Activated CD8-positive, alpha-beta memory T cell treated with anti-CD3 and anti-CD28 coated beads for 36 hours (primary cell): ENCODE measurements around the gene HSFX3. TPM values are rescaled to one million over a fixed set of nuclear protein-coding genes. Genes with fewer than 3 reads are reported as not detected.
"Not testable (repeated sequence)": the region's sequence is repeated elsewhere in the genome, so short reads cannot be mapped to it uniquely, and the experiment has no call there.

Experiments used
- CTCF ChIA-PET: fragments of 350-600 bp; sonication (Branson Sonifier 250); formaldehyde crosslinking; loops from one replicate; lab custom pipeline; 2021; ENCODE audit warnings: antibody characterized with exemption; lab: Charles Lee
- POLR2A ChIA-PET: fragments of 350-600 bp; sonication (Branson Sonifier 250); formaldehyde crosslinking; loops from one replicate; lab custom pipeline; 2021; ENCODE audit warnings: antibody characterized with exemption; lab: Charles Lee
- total RNA-seq, 2 experiments: library from RNA; stranded (reverse); gene quantifications; one replicate each; pipeline ENCODE4 v1.2.3, GENCODE V29; 2021

The HSFX3 gene
- total RNA-seq, 2 experiments from 2014 or later: not detected

GRCh38 chrX:149522916-149523315, 26.8 kb downstream of the HSFX3 start:
- CTCF ChIA-PET: interaction anchor here (1.6 kb wide), 1 partner anchor 8 kb away, joined by 5 read pairs; no protein-coding TSS in a partner anchor
- POLR2A ChIA-PET: no interaction called here

GRCh38 chrX:149521438-149521837, 28.3 kb downstream of the HSFX3 start:
- ChIA-PET POLR2A (no interaction called here), CTCF (interaction anchor here (1.5 kb wide), 1 partner anchor 16 kb away, joined by 5 read pairs; the partner anchor contains the start of gene IDS)

- POLR2A ChIA-PET: not testable (repeated sequence)
- CTCF ChIA-PET: interaction anchor here (1.5 kb wide), 1 partner anchor 15 kb away, joined by 5 read pairs; the partner anchor contains the start of gene IDS
Measured at GRCh38 chrX:149520636-149521277, 29.0 kb downstream of the HSFX3 start.

GRCh38 chrX:149518236-149518635, 31.5 kb downstream of the HSFX3 start:
- ChIA-PET POLR2A (interaction anchor here (1.0 kb wide), 1 partner anchor 13 kb away, joined by 4 read pairs; the partner anchor contains the start of gene IDS), CTCF (no interaction called here)

GRCh38 chrX:149517308-149517707, 32.4 kb downstream of the HSFX3 start:
- CTCF ChIA-PET: no interaction called here
- POLR2A ChIA-PET: no interaction called here

GRCh38 chrX:149516604-149517003, 33.1 kb downstream of the HSFX3 start:
- CTCF ChIA-PET: no interaction called here
- POLR2A ChIA-PET: no interaction called here

GRCh38 chrX:149515954-149516602, 33.6 kb downstream of the HSFX3 start:
- CTCF ChIA-PET: no interaction called here
- POLR2A ChIA-PET: no interaction called here

GRCh38 chrX:149513825-149514428, 35.8 kb downstream of the HSFX3 start:
- POLR2A ChIA-PET: no interaction called here
- CTCF ChIA-PET: interaction anchor here (1.4 kb wide), 1 partner anchor 10 kb away, joined by 3 read pairs; no protein-coding TSS in a partner anchor

- ChIA-PET POLR2A (interaction anchor here (2.4 kb wide), 1 partner anchor 28 kb away, joined by 8 read pairs; the partner anchor contains the start of gene EOLA1), CTCF (interaction anchor here (1.3 to 1.9 kb wide), 4 partner anchors 8 to 27 kb away, joined by 3 to 7 read pairs (median 4); no protein-coding TSS in a partner anchor)
Measured at GRCh38 chrX:149512225-149512885, 37.4 kb downstream of the HSFX3 start.

GRCh38 chrX:149511081-149511480, 38.6 kb downstream of the HSFX3 start:
- CTCF ChIA-PET: interaction anchor here (1.9 kb wide), 1 partner anchor 28 kb away, joined by 7 read pairs; no protein-coding TSS in a partner anchor
- POLR2A ChIA-PET: interaction anchor here (2.4 kb wide), 1 partner anchor 30 kb away, joined by 8 read pairs; the partner anchor contains the start of gene EOLA1

GRCh38 chrX:149510386-149510785, 39.3 kb downstream of the HSFX3 start:
- CTCF ChIA-PET: no interaction called here
- POLR2A ChIA-PET: no interaction called here

GRCh38 chrX:149508467-149508866, 41.3 kb downstream of the HSFX3 start:
- ChIA-PET POLR2A (no interaction called here), CTCF (no interaction called here)

GRCh38 chrX:149506349-149506748, 43.4 kb downstream of the HSFX3 start:
- CTCF ChIA-PET: interaction anchor here (1.6 kb wide), 1 partner anchor 15 kb away, joined by 5 read pairs; no protein-coding TSS in a partner anchor
- POLR2A ChIA-PET: interaction anchor here (0.6 kb wide), 1 partner anchor 16 kb away, joined by 3 read pairs; no protein-coding TSS in a partner anchor

- ChIA-PET CTCF (interaction anchor here (1.2 to 1.6 kb wide), 4 partner anchors 14 to 36 kb away, joined by 3 to 6 read pairs (median 4); partner anchors contain the start of gene EOLA1), POLR2A (interaction anchor here (1.3 to 2.2 kb wide), 2 partner anchors 13 to 34 kb away, joined by 4 to 10 read pairs; no protein-coding TSS in a partner anchor)
Measured at GRCh38 chrX:149505671-149506070, 44.1 kb downstream of the HSFX3 start.

GRCh38 chrX:149504915-149505651, 44.6 kb downstream of the HSFX3 start, which contains the start of gene IDS:
IDS (minus strand) TSS chrX:149505306; CDS start chrX:149505137, 169 bp downstream.
- ChIA-PET POLR2A (interaction anchor here (0.5 to 2.2 kb wide), 4 partner anchors 13 to 35 kb away, joined by 4 to 10 read pairs (median 6); no protein-coding TSS in a partner anchor), CTCF (interaction anchor here (1.2 to 1.6 kb wide), 5 partner anchors 8 to 37 kb away, joined by 3 to 6 read pairs (median 3); partner anchors contain the start of gene EOLA1)

- POLR2A ChIA-PET: interaction anchor here (0.5 to 2.2 kb wide), 4 partner anchors 14 to 36 kb away, joined by 4 to 10 read pairs (median 6); no protein-coding TSS in a partner anchor
- CTCF ChIA-PET: interaction anchor here (1.3 to 1.4 kb wide), 3 partner anchors 9 to 37 kb away, joined by 3 to 6 read pairs (median 3); partner anchors contain the start of gene EOLA1
Measured at GRCh38 chrX:149504226-149504914, 45.4 kb downstream of the HSFX3 start.

- POLR2A ChIA-PET: interaction anchor here (2.2 kb wide), 1 partner anchor 36 kb away, joined by 10 read pairs; no protein-coding TSS in a partner anchor
- CTCF ChIA-PET: interaction anchor here (1.4 kb wide), 1 partner anchor 10 kb away, joined by 3 read pairs; no protein-coding TSS in a partner anchor
Measured at GRCh38 chrX:149503446-149503845, 46.3 kb downstream of the HSFX3 start.
